Sigmoid colon (tissue), 4 donors: ENCODE data around the gene EPB41L4B.

Experiments
- POLR2AphosphoS5 ChIP-seq, 4 donors: sonication (generic); formaldehyde crosslinking; IDR thresholded peaks; one replicate each; pipeline ENCODE4 v1.6.1; 2017; ENCODE audit warnings: antibody characterized with exemption in 4 of 4
- TF ChIP-seq, protein P1 (sequence below), 4 experiments: fragments of 450-650 bp in 3 of 4; fragments of 200-600 bp in 1 of 4; IDR thresholded peaks; one replicate each; pipeline ENCODE4 v1.5.1; 2016 to 2019; ENCODE audit warnings: antibody characterized with exemption in 4 of 4, mild to moderate bottlenecking in 3 of 4, moderate library complexity in 2 of 4

DNA sequence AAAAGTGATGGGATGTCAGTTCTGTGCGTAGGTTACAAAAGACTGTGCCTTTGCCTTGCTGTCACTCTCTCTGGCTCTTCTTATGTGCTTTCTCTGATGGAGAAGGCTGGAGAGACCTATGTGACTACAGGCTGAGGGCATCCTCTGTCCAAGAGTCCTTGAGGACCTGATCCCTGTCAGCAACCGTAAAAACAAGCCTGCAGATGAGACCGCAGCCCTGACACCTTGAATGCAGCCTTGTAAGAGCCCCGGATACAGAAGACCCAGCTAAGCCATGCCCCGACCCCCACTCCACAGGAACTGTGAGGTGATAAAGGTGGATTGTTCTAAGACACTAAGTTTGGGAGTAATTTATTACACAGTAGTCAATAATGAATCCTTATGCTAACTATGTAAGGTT, 121.2 kb downstream of the EPB41L4B start:
- no peak for TF ChIP-seq POLR2AphosphoS5 (IDR thresholded peaks at IDR 0.05)
- TF ChIP-seq, protein P1, sequence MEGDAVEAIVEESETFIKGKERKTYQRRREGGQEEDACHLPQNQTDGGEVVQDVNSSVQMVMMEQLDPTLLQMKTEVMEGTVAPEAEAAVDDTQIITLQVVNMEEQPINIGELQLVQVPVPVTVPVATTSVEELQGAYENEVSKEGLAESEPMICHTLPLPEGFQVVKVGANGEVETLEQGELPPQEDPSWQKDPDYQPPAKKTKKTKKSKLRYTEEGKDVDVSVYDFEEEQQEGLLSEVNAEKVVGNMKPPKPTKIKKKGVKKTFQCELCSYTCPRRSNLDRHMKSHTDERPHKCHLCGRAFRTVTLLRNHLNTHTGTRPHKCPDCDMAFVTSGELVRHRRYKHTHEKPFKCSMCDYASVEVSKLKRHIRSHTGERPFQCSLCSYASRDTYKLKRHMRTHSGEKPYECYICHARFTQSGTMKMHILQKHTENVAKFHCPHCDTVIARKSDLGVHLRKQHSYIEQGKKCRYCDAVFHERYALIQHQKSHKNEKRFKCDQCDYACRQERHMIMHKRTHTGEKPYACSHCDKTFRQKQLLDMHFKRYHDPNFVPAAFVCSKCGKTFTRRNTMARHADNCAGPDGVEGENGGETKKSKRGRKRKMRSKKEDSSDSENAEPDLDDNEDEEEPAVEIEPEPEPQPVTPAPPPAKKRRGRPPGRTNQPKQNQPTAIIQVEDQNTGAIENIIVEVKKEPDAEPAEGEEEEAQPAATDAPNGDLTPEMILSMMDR (IDR thresholded peaks at IDR 0.05) = no peak
